DOHH2 (cell line): ENCODE results near the gene GUCY1A1.

ENCODE experiments used
- CTCF ChIP-seq: fragments of 200-600 bp; sonication (generic); IDR thresholded peaks from one replicate; pipeline ENCODE4 v1.5.1; 2014; ENCODE audit warnings: antibody characterized with exemption, mild to moderate bottlenecking, low read depth, low read length; ENCODE audit not compliant: poor library complexity, severe bottlenecking
- EZH2phosphoT487 ChIP-seq: fragments of 200-600 bp; sonication (generic); IDR thresholded peaks from 2 replicates; pipeline ENCODE4 v1.6.1; 2017; ENCODE audit warnings: borderline replicate concordance, mild to moderate bottlenecking, antibody characterized with exemption, low read length, moderate library complexity, mixed read lengths

- TF ChIP-seq CTCF (no peak), EZH2phosphoT487 (no peak)
Measured at GRCh38 chr4:155724731-155725130, 58.1 kb downstream of the GUCY1A1 start.
